RPMI8226 (cell line): ENCODE results near the gene KLB.

Experiments
- DNase-seq: peaks from one replicate; pipeline ENCODE4 v3.0.0-alpha.2; 2015

Gene KLB

GRCh38 chr4:39466747-39467146 is 60.0 kb downstream of the KLB start:
- DNase-seq: no peak

GRCh38 chr4:39467464-39467863 is 60.7 kb downstream of the KLB start:
- no peak for DNase-seq

- peak; percentile 58 for DNase-seq
Observed at GRCh38 chr4:39469429-39470077, 62.8 kb downstream of the KLB start.

- no peak for DNase-seq
Observed at GRCh38 chr4:39470402-39470801, 63.7 kb downstream of the KLB start.

GRCh38 chr4:39472396-39472795 is 65.7 kb downstream of the KLB start:
- DNase-seq: no peak

- DNase-seq: no peak
Observed at GRCh38 chr4:39476187-39476895, 69.6 kb downstream of the KLB start.

GRCh38 chr4:39480251-39480650 is 73.5 kb downstream of the KLB start:
- no peak for DNase-seq

GRCh38 chr4:39480902-39481695 is 74.4 kb downstream of the KLB start:
- DNase-seq: no peak

GRCh38 chr4:39484582-39485272 is 78.0 kb downstream of the KLB start:
- no peak for DNase-seq

- no peak for DNase-seq
Observed at GRCh38 chr4:39486221-39486804, 79.6 kb downstream of the KLB start.

- DNase-seq: no peak
Observed at GRCh38 chr4:39490322-39490721, 83.6 kb downstream of the KLB start.

- DNase-seq: no peak
Observed at GRCh38 chr4:39494354-39494753, 87.6 kb downstream of the KLB start.

- no peak for DNase-seq
Observed at GRCh38 chr4:39495446-39496213, 88.9 kb downstream of the KLB start.

- DNase-seq: no peak
Observed at GRCh38 chr4:39497909-39498726, 91.4 kb downstream of the KLB start.

- no peak for DNase-seq
Observed at GRCh38 chr4:39498727-39499020, 91.9 kb downstream of the KLB start.
